Spinal cord (tissue), 10 donors: ENCODE data around the gene RPS14. TPM values are rescaled to one million over a fixed set of nuclear protein-coding genes. Genes with fewer than 3 reads are reported as not detected.

Experiments used
- DNase-seq, 6 donors: peaks; one replicate each; pipeline versions ENCODE4 v3.0.0 to v3.0.0-alpha.2; 2013 to 2015; ENCODE audit warnings: low spot score in 6 of 6, low read depth in 4 of 6
- H3K27ac ChIP-seq: one replicate; pipeline ENCODE4 v1.5.1; 2013; ENCODE audit warnings: low read depth, low read length, control low read depth
- H3K27me3 ChIP-seq: one replicate; pipeline ENCODE4 v1.6.1; 2013; ENCODE audit warnings: low read length; ENCODE audit not compliant: control insufficient read depth, insufficient read depth
- H3K36me3 ChIP-seq: one replicate; pipeline ENCODE4 v1.6.1; 2013; ENCODE audit warnings: low read length; ENCODE audit not compliant: control insufficient read depth, insufficient read depth
- H3K4me1 ChIP-seq: one replicate; pipeline ENCODE4 v1.6.1; 2013; ENCODE audit warnings: low read length; ENCODE audit not compliant: control insufficient read depth, insufficient read depth
- H3K4me3 ChIP-seq: one replicate; pipeline ENCODE4 v1.5.1; 2013; ENCODE audit warnings: low read depth, low read length, control low read depth
- H3K9me3 ChIP-seq: one replicate; pipeline ENCODE4 v1.6.1; 2013; ENCODE audit warnings: low read length; ENCODE audit not compliant: control insufficient read depth, insufficient read depth
- WGBS: methylation state at CpG from one replicate; pipeline ENCODE4 v1.1.5; 2013; ENCODE audit warnings: missing lambda C conversion rate; ENCODE audit not compliant: insufficient coverage; 5-methylcytosine and 5-hydroxymethylcytosine counted together
- polyA plus RNA-seq, 2 donors: library from polyadenylated mRNA; unstranded; fragments of 120-200 nt; gene quantifications; one replicate each; pipeline ENCODE4 v1.2.1, GENCODE V29; 2013; ENCODE audit not compliant: insufficient read length in 2 of 2
- total RNA-seq, 2 donors: library from RNA; depleted of rRNA in 1 of 2; stranded (reverse); fragments of 120-200 nt in 1 of 2; fragments of >200 nt in 1 of 2; gene quantifications; one replicate each; pipeline versions ENCODE4 v1.2.3 to v1.2.4, GENCODE V29; 2013 to 2014
- donor health status: healthy.

Gene RPS14
- total and polyA plus RNA-seq, 4 donors = 1,016 to 2,810 (median 1,177) TPM

DNA sequence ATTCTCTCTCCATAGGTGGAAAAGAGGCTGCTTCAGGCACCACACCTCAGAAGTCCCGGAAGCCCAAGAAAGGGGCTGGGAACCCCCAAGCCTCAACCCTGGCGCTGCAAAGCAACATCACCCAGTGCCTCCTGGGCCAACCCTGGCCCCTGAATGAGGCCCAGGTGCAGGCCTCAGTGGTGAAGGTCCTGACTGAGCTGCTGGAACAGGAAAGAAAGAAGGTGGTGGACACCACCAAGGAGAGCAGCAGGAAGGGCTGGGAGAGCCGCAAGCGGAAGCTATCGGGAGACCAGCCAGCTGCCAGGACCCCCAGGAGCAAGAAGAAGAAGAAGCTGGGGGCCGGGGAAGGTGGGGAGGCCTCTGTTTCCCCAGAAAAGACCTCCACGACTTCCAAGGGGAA lies 53.3 kb downstream of the RPS14 start:
- DNase-seq = no peak
- Histone ChIP-seq H3K36me3 (peaks cover 95% of the 10 kb centered on the region), H3K4me1 (peaks cover 3% of the 10 kb centered on the region), H3K27ac (no peak overlapping the region), H3K9me3 (no peaks in the 10 kb centered on the region), H3K4me3 (no peak overlapping the region), H3K27me3 (no peaks in the 10 kb centered on the region)
- WGBS = 97% methylated on average over 6 of the region's 7 CpGs

DNA sequence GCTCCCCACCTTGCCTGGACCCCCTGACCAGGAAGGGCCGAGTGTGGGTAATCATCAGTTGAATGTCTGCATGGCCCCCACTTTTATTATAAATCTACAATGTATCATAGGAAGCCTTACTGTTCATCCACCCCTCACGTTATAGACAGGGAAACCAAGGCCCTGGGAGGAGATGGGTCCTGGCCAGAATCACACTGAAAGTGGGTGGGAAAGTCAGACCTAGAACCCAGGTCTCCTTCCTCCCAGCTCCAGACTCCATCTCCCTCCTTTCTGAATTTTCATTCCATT lies 53.9 kb downstream of the RPS14 start:
- peaks cover 98% of the 10 kb centered on the region for H3K36me3 ChIP-seq
- WGBS = 100% methylated on average over 1 of the region's 2 CpGs
- H3K27ac ChIP-seq = no peak overlapping the region
- no peak overlapping the region for H3K4me3 ChIP-seq
- no peaks in the 10 kb centered on the region for H3K9me3 ChIP-seq
- H3K27me3 ChIP-seq = no peaks in the 10 kb centered on the region
- peaks cover 2% of the 10 kb centered on the region for H3K4me1 ChIP-seq
- DNase-seq = no peak

DNA sequence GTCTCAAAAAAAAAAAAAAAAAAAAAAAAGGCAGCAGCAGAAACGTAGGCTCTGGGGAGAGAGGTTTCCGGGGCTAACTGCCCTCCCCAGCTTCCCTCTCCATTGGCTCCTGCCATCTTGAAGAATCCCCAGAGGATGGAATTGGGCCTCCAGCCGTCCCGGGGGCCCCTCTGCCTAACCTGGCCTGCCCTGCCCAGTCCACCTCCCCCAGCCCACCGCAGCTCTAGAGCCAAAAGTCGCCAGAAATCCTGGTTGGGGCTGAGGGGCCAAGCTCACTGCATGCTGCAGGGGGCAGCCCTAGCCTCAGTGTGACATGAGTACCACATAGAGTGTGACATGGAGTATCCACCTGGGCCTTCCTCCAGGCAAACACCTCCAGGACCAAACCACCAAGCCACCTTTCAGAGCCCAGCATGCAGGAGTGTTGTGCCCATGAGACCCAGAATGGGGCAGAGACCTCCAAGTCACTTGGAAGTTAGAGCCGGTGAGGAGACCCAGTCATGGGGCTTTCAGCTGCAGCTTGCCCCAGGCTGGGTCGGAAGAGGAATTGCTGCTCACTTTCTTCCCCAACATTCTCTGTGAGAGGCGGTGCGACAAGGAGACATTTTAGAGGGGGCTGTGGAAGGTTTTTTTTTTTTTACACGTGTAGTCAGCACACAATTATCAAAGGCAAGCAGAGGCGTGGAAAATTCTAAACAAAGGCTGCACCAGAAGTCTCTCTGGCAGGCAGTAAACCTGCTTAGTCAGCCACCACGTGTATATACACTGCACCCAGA lies 54.4 kb downstream of the RPS14 start:
- Histone ChIP-seq H3K27ac (no peak overlapping the region), H3K27me3 (no peaks in the 10 kb centered on the region), H3K9me3 (no peaks in the 10 kb centered on the region), H3K36me3 (peaks cover 97% of the 10 kb centered on the region), H3K4me3 (no peak overlapping the region), H3K4me1 (no peaks in the 10 kb centered on the region)
- WGBS = 83% methylated on average over 5 of the region's 13 CpGs
- no peak for DNase-seq

DNA sequence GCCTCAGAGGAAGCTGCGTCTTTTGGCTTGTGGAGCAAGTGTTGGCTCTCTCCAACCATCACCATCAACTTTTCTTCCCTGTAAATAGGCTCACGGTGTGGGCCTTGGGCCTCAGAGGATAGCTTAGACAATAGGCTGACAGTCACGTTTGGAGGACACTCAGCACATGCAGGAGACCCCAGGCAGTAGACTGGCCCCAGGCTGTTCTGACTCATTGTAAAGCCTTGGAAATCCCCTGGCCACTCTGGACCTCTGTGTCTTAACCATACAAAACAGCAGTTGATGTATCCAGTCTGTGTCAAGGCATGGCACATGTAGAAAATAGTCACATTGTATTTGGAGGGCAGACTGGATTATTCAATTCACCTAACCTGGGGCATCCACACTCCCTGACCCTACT lies 55.4 kb downstream of the RPS14 start:
- Histone ChIP-seq H3K4me3 (no peak overlapping the region), H3K4me1 (no peaks in the 10 kb centered on the region), H3K36me3 (peaks cover 97% of the 10 kb centered on the region), H3K27ac (no peak overlapping the region), H3K9me3 (no peaks in the 10 kb centered on the region), H3K27me3 (no peaks in the 10 kb centered on the region)
- WGBS = 80% methylated on average over 2 of the region's 3 CpGs
- DNase-seq = no peak

DNA sequence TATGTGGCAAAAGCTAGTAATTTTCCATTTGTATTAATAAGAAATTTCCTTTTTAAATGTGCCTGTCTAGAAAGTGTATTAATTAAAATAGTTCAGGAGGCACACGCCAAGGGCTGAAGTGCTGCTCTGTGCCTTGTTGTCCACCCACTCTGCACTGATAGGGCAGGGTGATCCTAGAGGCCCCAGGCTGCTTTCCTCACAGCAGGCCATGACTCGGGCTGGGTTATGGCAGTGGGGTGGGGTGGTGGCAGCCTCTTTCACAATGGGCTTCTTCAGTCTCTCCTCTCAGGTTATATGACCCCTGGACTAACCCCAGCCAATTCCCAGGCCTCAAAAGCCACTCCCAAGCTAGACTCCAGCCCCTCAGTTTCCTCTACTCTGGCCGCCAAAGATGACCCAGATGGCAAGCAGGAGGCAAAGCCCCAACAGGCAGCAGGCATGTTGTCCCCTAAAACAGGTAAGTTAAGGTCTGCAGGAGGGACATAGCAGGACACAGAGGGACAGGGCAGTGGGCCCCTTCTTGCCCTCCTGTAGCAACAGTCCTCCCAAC lies 56.4 kb downstream of the RPS14 start:
- no peak for DNase-seq
- H3K9me3 ChIP-seq = no peaks in the 10 kb centered on the region
- 88% methylated on average over 2 of the region's 3 CpGs for WGBS
- H3K27ac ChIP-seq = no peak overlapping the region
- no peaks in the 10 kb centered on the region for H3K27me3 ChIP-seq
- peaks cover 94% of the 10 kb centered on the region for H3K36me3 ChIP-seq
- no peaks in the 10 kb centered on the region for H3K4me1 ChIP-seq
- H3K4me3 ChIP-seq = no peak overlapping the region

DNA sequence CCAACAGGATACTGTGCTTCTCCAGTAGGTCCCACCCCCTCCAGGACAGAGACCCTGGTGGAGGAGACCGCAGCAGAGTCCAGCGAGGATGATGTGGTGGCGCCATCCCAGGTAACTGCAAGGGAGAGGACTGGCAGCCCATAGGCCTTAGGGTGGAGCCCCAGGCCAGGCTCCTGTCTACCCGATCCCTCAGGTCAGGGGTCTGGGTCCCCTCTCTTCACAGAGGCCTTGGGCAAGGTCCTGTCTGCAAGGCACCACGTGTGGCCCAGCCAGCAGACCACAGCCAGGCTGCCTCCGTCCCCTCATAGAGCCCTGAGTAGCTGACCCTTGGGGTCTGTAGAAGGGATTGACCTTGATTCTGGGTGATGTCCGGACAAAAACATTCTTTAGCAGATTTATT lies 56.9 kb downstream of the RPS14 start:
- H3K36me3 ChIP-seq = peaks cover 94% of the 10 kb centered on the region
- no peaks in the 10 kb centered on the region for H3K27me3 ChIP-seq
- H3K4me3 ChIP-seq = no peak overlapping the region
- WGBS = 93% methylated on average over 5 of the region's 7 CpGs
- no peaks in the 10 kb centered on the region for H3K9me3 ChIP-seq
- H3K27ac ChIP-seq = no peak overlapping the region
- no peaks in the 10 kb centered on the region for H3K4me1 ChIP-seq
- DNase-seq = no peak

Other genes starting within 250 kb of the RPS14 start
- gene CAMK2A, start 160.0 kb downstream of the RPS14 start, total RNA-seq = 10 to 100 TPM in 1 of 2 donors, 1 to 10 TPM in 1; 5.7 to 26.1 TPM
- gene CAMK2A, start 160.0 kb downstream of the RPS14 start, polyA plus RNA-seq = 10 to 100 TPM; 21.0 to 26.8 TPM
- 10 to 100 TPM in 1 of 2 donors, 1 to 10 TPM in 1; 5.4 to 17.5 TPM for gene ARSI, start 146.8 kb downstream of the RPS14 start, total RNA-seq
- gene ARSI, start 146.8 kb downstream of the RPS14 start, polyA plus RNA-seq = 1 to 10 TPM; 1.3 to 5.0 TPM
- gene TCOF1, start 92.0 kb downstream of the RPS14 start, total RNA-seq = 10 to 100 TPM in 1 of 2 donors, 1 to 10 TPM in 1; 8.7 to 22.5 TPM
- gene TCOF1, start 92.0 kb downstream of the RPS14 start, polyA plus RNA-seq = 10 to 100 TPM; 22.2 to 26.3 TPM
- gene CD74, start 36.8 kb downstream of the RPS14 start, total RNA-seq = 100 to 1,000 TPM in 1 of 2 donors, 10 to 100 TPM in 1; 96.3 to 175 TPM
- 100 to 1,000 TPM in 1 of 2 donors, 10 to 100 TPM in 1; 59.3 to 109 TPM for gene CD74, start 36.8 kb downstream of the RPS14 start, polyA plus RNA-seq
- 10 to 100 TPM; 32.8 to 39.0 TPM for gene NDST1, start 58.4 kb upstream of the RPS14 start, total RNA-seq
- 10 to 100 TPM; 79.3 to 81.1 TPM for gene NDST1, start 58.4 kb upstream of the RPS14 start, polyA plus RNA-seq
- gene SYNPO, start 190.9 kb upstream of the RPS14 start, total RNA-seq = 1 to 10 TPM; 5.3 to 6.9 TPM
- 10 to 100 TPM; 14.9 to 17.4 TPM for gene SYNPO, start 190.9 kb upstream of the RPS14 start, polyA plus RNA-seq
- 1 to 10 TPM; 4.6 to 5.5 TPM for gene MYOZ3, start 211.5 kb upstream of the RPS14 start, total RNA-seq
- gene MYOZ3, start 211.5 kb upstream of the RPS14 start, polyA plus RNA-seq = 10 to 100 TPM; 11.5 to 15.6 TPM